NCI-H2196 treated with DMSO at 0.1 percent for 48 hours (cell line): ENCODE data around the gene PTPRF.
A peak's percentile ranks its signal among the peaks of the same experiment; 100 is the strongest.
"Not testable (repeated sequence)": the region's sequence is repeated elsewhere in the genome, so short reads cannot be mapped to it uniquely, and the experiment has no call there.

ENCODE experiments used
- DNase-seq: peaks from one replicate; lab custom pipeline; 2025; ENCODE audit not compliant: unreplicated experiment; lab: John Stamatoyannopoulos, UW

Gene PTPRF

GRCh38 chr1:43622471-43622870, 91.8 kb downstream of the PTPRF start:
- no peak for DNase-seq

- DNase-seq: no peak
Measured at GRCh38 chr1:43622901-43623780, 92.5 kb downstream of the PTPRF start.

GRCh38 chr1:43625063-43625780, 94.5 kb downstream of the PTPRF start:
- DNase-seq: no peak

GRCh38 chr1:43632135-43632670, 101.5 kb downstream of the PTPRF start:
- peak; percentile 65 for DNase-seq

GRCh38 chr1:43634721-43635120, 104.0 kb downstream of the PTPRF start:
- DNase-seq: no peak

- DNase-seq: no peak
Measured at GRCh38 chr1:43636006-43636641, 105.4 kb downstream of the PTPRF start.

- DNase-seq: no peak
Measured at GRCh38 chr1:43637267-43637666, 106.6 kb downstream of the PTPRF start.

- not testable (repeated sequence) for DNase-seq
Measured at GRCh38 chr1:43638381-43638780, 107.7 kb downstream of the PTPRF start.

GRCh38 chr1:43639976-43640794, 109.5 kb downstream of the PTPRF start:
- no peak for DNase-seq

- DNase-seq: no peak
Measured at GRCh38 chr1:43644558-43644957, 113.9 kb downstream of the PTPRF start.

GRCh38 chr1:43645461-43645860, 114.8 kb downstream of the PTPRF start:
- DNase-seq: no peak

- not testable (repeated sequence) for DNase-seq
Measured at GRCh38 chr1:43647331-43647730, 116.6 kb downstream of the PTPRF start.

GRCh38 chr1:43648221-43648847, 117.7 kb downstream of the PTPRF start:
- no peak for DNase-seq

- no peak for DNase-seq
Measured at GRCh38 chr1:43648876-43649477, 118.3 kb downstream of the PTPRF start.

- DNase-seq: peak; percentile 87
Measured at GRCh38 chr1:43650310-43651085, 119.8 kb downstream of the PTPRF start.

- DNase-seq: no peak
Measured at GRCh38 chr1:43651188-43651587, 120.5 kb downstream of the PTPRF start.

- DNase-seq: no peak
Measured at GRCh38 chr1:43651902-43652301, 121.2 kb downstream of the PTPRF start.

- no peak for DNase-seq
Measured at GRCh38 chr1:43653339-43653738, 122.7 kb downstream of the PTPRF start.

- DNase-seq: no peak
Measured at GRCh38 chr1:43653893-43654292, 123.2 kb downstream of the PTPRF start.
